Liver (tissue), 9 donors: Measurements from ENCODE around the gene GOLGA6L24. TPM values are rescaled to one million over a fixed set of nuclear protein-coding genes. Genes with fewer than 3 reads are reported as not detected.
"Not testable (repeated sequence)": the region's sequence is repeated elsewhere in the genome, so short reads cannot be mapped to it uniquely, and the experiment has no call there.

ENCODE experiments used
- DNase-seq: peaks from one replicate; pipeline ENCODE4 v3.0.0-alpha.2; 2017; ENCODE audit warnings: low spot score
- H3K27ac ChIP-seq, 2 donors: one replicate each; pipeline ENCODE4 v1.7.0; 2013; ENCODE audit warnings: inconsistent platforms in 2 of 2, low read length in 2 of 2, control low read depth in 1 of 2, low read depth in 1 of 2, mild to moderate bottlenecking in 1 of 2
- H3K27me3 ChIP-seq, 4 donors: one replicate each; pipeline versions ENCODE4 v1.6.1 to v1.7.0; 2013; ENCODE audit warnings: low read length in 3 of 4, inconsistent platforms in 1 of 4, mild to moderate bottlenecking in 1 of 4, moderate library complexity in 1 of 4; ENCODE audit not compliant: control insufficient read depth in 4 of 4, insufficient read depth in 4 of 4
- H3K36me3 ChIP-seq, 4 donors: one replicate each; pipeline versions ENCODE4 v1.6.1 to v1.7.0; 2013; ENCODE audit warnings: low read length in 3 of 4, mild to moderate bottlenecking in 3 of 4, low read depth in 1 of 4, moderate library complexity in 1 of 4; ENCODE audit not compliant: control insufficient read depth in 4 of 4, insufficient read depth in 3 of 4
- H3K4me1 ChIP-seq, 4 donors: one replicate each; pipeline versions ENCODE4 v1.6.1 to v1.7.0; 2013; ENCODE audit warnings: low read length in 3 of 4, mild to moderate bottlenecking in 3 of 4, moderate library complexity in 1 of 4; ENCODE audit not compliant: control insufficient read depth in 4 of 4, insufficient read depth in 4 of 4
- H3K4me3 ChIP-seq, 3 donors: one replicate each; pipeline versions ENCODE4 v1.6.1 to v1.7.0; 2013; ENCODE audit warnings: low read length in 3 of 3, control low read depth in 1 of 3, low read depth in 1 of 3, mild to moderate bottlenecking in 1 of 3
- H3K9ac ChIP-seq, 2 donors: one replicate each; pipeline ENCODE4 v1.7.0; 2013; ENCODE audit warnings: low read length in 2 of 2, mild to moderate bottlenecking in 2 of 2, moderate library complexity in 2 of 2, control low read depth in 1 of 2, low read depth in 1 of 2
- H3K9me3 ChIP-seq, 4 donors: one replicate each; pipeline versions ENCODE4 v1.6.1 to v1.7.0; 2013; ENCODE audit warnings: low read length in 3 of 4; ENCODE audit not compliant: control insufficient read depth in 4 of 4
- WGBS: extraction: QIAGEN DNeasy Blood & Tissue Kit; methylation state at CpG from one replicate; pipeline ENCODE4 v1.1.7; 2013; 5-methylcytosine and 5-hydroxymethylcytosine counted together
- polyA plus RNA-seq, 2 donors: library from polyadenylated mRNA; stranded (reverse) in 1 of 2; unstranded in 1 of 2; fragments of 200-250 nt in 1 of 2; fragments of >200 nt in 1 of 2; fragmentation: Nextera tagmentation in 1 of 2; extraction: Ambion mirVana in 1 of 2; gene quantifications; one replicate each; pipeline versions ENCODE4 v1.2.1 to v1.2.3, GENCODE V29; 2013 to 2015
- total RNA-seq, 2 donors: library from RNA; depleted of rRNA; stranded (reverse); fragments of >200 nt; gene quantifications; one replicate each; pipeline ENCODE4 v1.2.3, GENCODE V29; 2014
- donor health status: healthy.
- donor health status: healthy.
- donor health status: healthy.
- donor health status: healthy.
- donor health status: healthy.

GOLGA6L24 gene, protein sequence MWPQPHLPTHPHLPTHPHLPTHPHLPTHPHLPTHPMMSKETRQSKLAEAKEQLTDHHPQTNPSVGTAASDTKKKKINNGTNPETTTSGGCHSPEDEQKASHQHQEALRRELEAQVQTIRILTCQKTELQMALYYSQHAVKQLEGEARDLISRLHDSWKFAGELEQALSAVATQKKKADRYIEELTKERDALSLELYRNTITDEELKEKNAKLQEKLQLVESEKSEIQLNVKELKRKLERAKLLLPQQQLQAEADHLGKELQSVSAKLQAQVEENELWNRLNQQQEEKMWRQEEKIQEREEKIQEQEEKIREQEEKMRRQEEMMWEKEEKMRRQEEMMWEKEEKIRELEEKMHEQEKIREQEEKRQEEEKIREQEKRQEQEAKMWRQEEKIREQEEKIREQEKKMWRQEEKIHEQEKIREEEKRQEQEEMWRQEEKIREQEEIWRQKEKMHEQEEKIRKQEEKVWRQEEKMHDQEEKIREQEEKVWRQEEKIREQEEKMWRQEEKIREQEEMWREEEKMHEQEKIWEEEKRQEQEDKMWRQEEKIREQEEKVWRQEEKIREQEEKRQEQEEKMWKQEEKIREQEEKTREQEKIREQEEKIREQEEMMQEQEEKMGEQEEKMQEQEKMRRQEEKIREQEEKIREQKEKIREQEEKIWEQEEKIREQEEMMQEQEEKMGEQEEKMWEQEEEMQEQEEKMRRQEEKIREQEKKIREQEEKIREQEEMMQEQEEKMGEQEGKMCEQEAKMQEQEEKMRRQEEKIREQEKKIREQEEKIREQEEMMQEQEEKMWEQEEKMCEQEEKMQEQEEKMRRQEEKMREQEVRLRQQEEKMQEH
- total RNA-seq (not detected), polyA plus RNA-seq (not detected)

DNA sequence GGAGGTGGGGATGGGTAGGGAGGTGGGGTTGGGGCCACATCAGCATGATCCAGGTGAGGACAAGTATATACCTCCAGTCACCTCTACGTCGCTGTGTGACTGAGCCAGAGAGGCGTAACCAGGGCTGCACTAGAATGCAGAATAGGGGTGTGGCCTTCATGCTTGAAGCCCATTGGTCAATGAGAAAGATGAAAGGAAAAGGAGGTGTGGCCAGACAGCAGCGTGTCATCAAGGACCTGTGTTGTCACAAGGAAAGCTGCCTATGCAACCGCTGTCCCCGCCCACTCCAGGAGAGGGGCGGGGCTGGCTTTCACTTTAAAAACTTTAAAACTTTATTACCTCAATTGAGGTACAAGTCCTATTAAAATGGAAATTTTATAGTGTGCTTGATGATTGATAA is at the start of gene GOLGA6L24:
Gene GOLGA6L24, minus strand, starts transcription at position 101 of the 400 bp plus-strand sequence. Its CDS starts 61 bp downstream, at position 40.
- H3K36me3 ChIP-seq, H3K27me3 ChIP-seq, H3K9ac ChIP-seq, DNase-seq, H3K4me1 ChIP-seq, H3K27ac ChIP-seq, H3K4me3 ChIP-seq, H3K9me3 ChIP-seq: not testable (repeated sequence)
- no CpG with 5 or more reads among the region's 7 CpGs for WGBS

DNA sequence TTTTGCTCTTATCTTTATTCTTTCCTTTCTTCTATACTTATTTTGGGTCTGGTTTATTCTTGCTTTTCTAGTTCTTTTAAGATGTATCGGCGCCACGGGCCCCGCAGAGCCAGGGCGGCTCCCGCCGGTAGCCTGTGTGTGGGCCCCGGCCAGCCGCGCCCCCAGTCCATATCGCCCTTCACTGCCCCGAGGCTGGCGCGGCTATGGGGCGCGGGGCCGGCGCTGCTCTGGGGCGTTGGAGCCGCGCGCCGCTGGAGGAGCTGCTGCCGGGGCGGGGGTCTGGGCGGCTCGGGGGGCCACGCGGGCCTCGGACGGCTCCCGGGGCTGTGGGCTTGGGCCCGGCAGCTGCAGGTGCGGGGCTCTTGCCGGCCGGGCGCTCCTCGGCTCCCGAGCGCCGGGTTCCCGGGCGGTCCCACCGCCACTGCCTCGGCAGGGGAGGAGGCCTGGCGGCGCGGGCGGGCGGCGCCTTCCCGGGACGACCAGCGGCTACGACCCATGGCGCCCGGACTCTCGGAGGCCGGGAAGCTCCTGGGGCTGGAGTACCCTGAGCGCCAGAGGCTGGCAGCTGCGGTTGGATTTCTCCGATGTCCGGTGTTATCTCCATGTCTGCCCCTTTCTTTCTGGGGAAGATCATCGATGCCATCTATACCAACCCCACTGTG is 45.0 kb upstream of the GOLGA6L24 start:
- H3K9ac ChIP-seq, DNase-seq, H3K36me3 ChIP-seq, H3K9me3 ChIP-seq, H3K27me3 ChIP-seq, H3K27ac ChIP-seq, H3K4me3 ChIP-seq, H3K4me1 ChIP-seq: not testable (repeated sequence)
- 5% methylated on average over 17 of the region's 64 CpGs for WGBS

DNA sequence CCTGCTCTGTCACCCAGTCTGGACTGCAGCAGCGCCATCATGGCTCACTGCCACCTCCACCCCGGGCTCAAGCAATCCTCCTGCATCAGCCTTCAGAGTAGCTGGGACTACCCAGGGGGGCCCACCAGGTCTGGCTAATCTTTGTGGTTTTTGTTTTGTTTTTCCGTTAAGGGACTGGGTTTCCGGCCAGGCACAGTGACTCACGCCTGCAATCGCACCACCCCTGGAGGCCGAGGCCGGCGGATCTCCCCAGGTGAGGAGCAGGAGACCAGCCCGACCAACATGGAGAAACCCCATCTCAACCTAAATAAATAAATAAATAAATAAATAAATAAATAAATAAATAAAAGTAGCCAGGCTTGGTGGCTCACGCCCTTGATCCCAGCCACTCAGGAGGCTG is 38.1 kb upstream of the GOLGA6L24 start:
- not testable (repeated sequence) for H3K36me3 ChIP-seq, H3K9me3 ChIP-seq, H3K9ac ChIP-seq, H3K27me3 ChIP-seq, DNase-seq, H3K27ac ChIP-seq, H3K4me1 ChIP-seq, H3K4me3 ChIP-seq
- WGBS = 100% methylated on average over 1 of the region's 11 CpGs

DNA sequence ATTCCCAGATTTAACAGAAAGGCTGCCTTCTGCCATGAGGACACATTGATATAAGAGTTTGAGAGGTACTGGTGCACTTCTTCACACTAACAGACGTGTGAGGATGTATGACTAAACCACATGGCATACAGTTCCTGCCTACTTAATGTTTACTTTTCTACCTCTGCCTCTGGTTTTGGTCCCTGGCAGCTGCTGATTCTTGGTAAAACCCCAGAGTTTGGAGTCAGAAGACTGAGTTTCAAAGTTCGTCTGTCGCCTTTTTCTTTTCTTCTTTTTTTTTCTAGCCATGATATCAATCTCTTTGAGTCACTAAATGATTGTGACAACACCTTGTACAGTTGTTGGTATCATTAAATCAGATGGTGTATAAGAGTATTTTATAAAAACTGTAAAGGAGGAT is 22.2 kb upstream of the GOLGA6L24 start:
- 65% methylated on average over 2 of the region's 3 CpGs for WGBS
- H3K36me3 ChIP-seq, H3K9me3 ChIP-seq, H3K27me3 ChIP-seq, H3K27ac ChIP-seq, H3K4me3 ChIP-seq, H3K4me1 ChIP-seq, DNase-seq, H3K9ac ChIP-seq: not testable (repeated sequence)

DNA sequence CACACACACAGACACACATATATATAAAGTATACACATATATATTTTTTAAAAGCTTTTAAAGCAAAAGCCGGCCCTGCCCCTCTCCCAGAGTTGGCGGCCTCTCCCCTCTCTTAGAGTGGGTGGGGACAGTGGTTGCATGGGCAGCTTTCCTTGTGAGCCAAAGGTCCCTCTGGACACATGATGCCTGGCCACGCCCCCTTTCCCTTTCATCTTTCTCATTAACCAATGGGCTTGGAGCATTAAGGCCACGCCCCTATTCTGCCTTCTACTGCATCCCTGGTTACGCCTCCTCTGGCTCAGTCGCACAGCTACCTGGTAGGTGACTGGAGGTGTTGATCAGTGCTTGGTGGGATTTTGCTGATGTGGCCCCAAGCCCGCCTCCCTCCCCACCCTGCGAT is 20.5 kb upstream of the GOLGA6L24 start, which contains the start of gene GOLGA8F:
Gene GOLGA8F, plus strand, starts transcription at position 301 of the 400 bp plus-strand sequence. Its CDS starts 98 bp downstream, at position 399.
- DNase-seq, H3K9me3 ChIP-seq, H3K4me1 ChIP-seq, H3K4me3 ChIP-seq, H3K27ac ChIP-seq, H3K27me3 ChIP-seq, H3K36me3 ChIP-seq, H3K9ac ChIP-seq: not testable (repeated sequence)
- WGBS = no CpG with 5 or more reads among the region's 8 CpGs

DNA sequence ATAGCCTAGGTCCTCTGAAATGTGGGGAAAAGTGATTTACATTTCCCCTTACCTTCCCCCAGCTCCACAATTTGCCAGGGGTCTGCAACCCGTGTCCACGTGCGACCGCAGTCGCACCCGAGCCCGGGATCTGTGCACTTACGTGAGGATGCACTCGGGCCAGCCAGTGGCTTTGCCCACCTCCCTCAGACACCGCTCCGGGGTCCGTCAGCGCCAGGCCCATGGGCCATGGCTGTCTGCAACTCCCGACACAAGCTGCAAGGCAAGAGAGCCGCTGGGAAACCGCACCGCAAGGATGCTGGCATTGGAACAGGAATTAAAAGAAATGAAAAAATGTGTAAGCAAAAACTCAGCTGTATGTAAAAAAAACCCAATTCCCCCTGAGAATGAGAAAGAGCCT is 7.6 kb upstream of the GOLGA6L24 start:
- H3K27me3 ChIP-seq, H3K4me3 ChIP-seq, H3K36me3 ChIP-seq, DNase-seq, H3K4me1 ChIP-seq, H3K9ac ChIP-seq, H3K9me3 ChIP-seq, H3K27ac ChIP-seq: not testable (repeated sequence)
- 95% methylated on average over 7 of the region's 17 CpGs for WGBS

DNA sequence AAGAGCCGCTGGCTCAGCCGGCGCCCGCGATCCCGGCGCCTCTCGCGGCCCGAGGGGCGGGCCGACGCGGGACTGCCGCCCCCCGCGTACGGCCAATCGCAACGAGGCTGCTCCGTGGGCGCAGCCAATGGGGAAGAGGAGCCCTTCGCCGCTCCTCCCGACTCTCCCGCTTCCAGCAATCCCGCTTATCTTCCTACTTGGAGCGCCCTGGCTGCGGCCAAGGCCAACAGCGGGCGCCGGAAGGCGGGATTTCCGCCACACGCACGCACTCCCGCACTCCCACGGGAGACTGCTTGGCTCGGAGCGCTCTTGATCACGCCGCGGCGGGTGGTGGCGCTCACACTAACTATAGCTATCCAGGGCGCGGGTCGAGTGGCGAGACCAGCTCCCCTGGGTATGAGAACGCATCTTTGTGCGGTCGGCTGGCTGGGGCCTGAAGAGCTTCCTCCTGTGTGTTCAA is 35.7 kb downstream of the GOLGA6L24 start, which contains the start of gene HERC2:
Gene HERC2, minus strand, starts transcription at position 51 of the 460 bp plus-strand sequence. CDS start 746 bp downstream, outside the sequence.
- H3K9me3 ChIP-seq, H3K36me3 ChIP-seq, H3K27ac ChIP-seq, H3K4me1 ChIP-seq, DNase-seq, H3K27me3 ChIP-seq, H3K9ac ChIP-seq: not testable (repeated sequence)
- H3K4me3 ChIP-seq = peak within 1 kb of the TSS in 1 of 3 donors; percentile 39
- no CpG with 5 or more reads among the region's 52 CpGs for WGBS
